Activated CD8-positive, alpha-beta memory T cell treated with anti-CD3 and anti-CD28 coated beads for 4 hours (primary cell): ENCODE results near the gene SHROOM2.
"Not testable (repeated sequence)": the region's sequence is repeated elsewhere in the genome, so short reads cannot be mapped to it uniquely, and the experiment has no call there.

ENCODE experiments used
- DNase-seq, 2 donors: peaks; one replicate each; pipeline ENCODE4 v3.0.0-alpha.2; 2020; ENCODE audit warnings: low read depth in 2 of 2

The SHROOM2 gene

DNA sequence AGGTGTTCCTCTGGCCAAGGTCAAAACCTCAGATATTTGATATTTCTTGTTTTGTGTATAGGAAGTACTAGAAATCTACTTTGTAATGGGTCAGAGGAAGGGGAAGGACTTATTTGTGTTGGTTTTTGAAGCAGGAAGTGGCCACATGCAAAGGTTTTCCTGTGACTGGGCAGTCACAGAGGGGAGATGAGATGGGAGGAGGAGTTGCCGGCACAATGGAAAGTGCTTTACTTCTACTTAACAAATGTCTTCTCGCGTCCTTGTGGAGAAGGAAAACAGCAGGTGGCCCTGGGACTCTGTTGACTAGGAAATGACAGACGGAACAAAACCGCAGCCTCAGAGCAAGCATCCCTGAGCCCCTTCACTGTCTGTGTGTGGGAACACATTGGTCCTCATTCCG, 46.6 kb downstream of the SHROOM2 start:
- no peak for DNase-seq

DNA sequence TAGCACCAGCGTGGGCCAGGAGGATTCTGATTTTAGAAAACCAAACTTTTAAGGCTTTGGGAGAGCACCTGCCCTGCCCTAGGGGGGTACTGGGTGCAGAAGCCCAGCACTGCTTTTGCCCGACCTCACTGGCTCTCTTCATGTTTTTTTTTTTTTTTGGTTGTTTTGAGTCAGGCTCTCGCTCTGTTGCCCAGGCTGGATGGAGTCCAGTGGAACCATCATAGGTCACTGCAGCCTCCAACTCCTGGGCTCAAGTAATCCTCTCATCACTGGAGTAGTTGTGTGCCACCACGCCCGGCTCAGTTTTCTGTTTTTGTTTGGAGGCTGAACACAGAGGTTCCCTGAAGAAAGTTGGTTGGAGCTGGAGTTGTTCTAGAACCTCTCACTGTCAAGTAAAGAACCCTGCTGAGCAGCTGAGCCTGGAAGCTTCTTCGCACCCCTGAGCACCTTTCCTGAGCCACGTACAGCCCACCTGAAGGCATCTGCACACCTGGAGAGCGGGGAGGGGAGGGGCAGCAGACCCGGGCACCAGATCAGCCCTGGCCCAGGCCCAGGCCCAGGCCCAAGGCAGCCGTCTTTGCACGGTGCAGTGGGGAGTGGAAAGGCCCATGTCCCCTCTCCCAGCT, 49.5 kb downstream of the SHROOM2 start:
- no peak for DNase-seq

DNA sequence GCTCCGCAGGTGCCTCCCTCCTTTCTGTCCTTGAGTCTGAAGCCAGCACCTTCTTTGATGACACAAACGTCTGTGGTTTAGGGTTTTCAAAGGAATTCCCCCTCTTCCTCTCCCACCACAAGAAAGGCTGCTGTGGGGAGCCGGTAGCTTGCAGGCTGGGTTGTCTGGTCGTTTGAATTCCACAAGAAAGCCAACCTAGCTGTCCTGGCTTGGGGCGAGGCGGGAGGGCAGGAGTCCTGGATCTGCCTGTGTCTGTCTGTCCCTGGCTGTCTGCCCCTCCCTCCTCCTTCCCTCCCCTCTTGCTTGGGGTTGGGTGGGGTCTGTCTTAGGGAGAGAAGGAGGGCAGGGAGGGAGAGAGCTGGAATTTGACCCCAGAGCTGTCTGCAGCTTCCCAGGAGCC, 56.3 kb downstream of the SHROOM2 start:
- DNase-seq: no peak

DNA sequence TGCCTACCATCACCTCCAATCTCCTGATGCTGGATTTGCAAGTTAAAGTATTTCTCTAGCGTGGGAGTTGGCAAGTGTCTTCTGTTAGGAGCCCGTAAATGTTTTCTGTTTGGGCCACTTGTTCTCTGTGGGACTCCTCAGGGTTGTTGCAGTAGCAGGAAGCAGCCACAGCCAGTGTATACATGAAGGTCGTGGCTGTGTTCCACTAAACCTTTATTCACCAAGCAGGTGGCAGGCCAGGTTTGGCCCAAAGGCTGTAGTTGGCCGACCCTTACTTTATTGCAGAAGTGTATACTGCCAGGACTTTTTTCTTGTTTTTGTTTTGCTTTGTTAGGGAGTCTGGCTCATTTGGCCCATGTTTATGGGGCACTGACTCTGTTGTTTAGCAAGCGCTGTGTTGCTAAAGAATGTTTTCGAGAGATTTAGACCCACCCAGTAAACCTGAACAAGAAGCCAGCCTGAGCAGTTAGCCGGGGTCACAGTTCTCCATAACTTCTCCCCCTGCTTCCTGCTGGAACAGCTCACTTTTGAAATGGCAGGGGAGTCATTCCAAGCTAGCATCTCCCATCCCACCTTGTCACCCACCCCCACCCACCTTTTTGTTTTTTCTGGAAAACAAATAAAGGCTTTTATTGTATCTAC, 58.8 kb downstream of the SHROOM2 start:
- DNase-seq: no peak

DNA sequence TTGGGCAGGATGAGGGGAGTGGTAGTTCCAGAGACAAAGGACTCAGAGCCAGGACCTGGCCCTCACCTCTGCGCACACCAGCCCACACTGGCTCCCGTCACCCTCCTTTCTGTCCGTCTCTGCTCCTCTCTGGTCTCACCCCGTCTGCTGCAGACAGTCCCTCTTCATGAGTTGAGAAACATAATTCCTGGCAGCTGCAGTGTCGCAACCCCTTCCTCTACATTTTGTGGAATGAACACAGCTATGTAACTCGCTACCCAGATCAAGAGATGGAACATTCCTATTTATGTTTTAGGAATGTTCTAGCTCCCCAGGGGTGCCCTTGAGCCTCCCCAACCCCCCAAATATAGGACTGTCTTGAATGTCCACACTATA, 59.3 kb downstream of the SHROOM2 start:
- no peak for DNase-seq

DNA sequence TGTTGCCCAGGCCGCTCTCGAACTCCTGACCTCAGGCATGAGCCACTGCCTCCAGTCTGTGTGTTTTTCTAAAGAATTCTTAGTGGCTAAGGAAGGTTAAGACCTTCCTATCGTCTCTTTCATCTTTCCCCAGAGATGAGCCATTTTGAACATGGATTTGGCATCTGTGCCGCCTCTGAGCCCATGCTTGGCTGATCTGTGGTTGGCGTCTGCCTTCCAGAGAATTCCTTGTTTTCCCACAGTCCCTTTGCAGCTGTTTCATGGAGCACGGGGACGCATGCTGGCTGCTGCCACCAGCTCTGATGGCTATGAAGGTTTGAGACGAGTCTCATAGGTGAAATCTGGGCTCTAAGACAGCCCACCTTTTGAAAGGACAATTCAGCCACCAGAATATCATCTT, 60.4 kb downstream of the SHROOM2 start:
- DNase-seq: no peak

DNA sequence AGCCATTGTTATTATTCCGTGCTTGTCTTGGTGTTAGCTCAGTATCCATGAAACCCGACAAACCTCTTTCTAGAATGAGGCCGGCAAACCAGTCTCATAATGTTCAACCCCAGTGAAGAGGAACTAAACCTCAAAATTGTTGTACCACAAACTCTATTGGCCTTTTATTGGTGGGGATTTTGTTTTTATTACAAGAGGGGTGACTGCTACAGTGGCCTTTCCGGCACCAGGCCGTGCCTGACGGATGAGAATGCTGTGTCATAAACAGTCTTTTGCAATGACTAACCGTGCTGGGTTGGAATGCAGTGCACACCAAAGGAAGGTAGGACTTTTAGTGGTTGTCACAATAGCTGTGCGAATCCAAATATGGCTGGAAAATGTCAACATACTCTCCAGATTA, 60.8 kb downstream of the SHROOM2 start:
- no peak for DNase-seq

DNA sequence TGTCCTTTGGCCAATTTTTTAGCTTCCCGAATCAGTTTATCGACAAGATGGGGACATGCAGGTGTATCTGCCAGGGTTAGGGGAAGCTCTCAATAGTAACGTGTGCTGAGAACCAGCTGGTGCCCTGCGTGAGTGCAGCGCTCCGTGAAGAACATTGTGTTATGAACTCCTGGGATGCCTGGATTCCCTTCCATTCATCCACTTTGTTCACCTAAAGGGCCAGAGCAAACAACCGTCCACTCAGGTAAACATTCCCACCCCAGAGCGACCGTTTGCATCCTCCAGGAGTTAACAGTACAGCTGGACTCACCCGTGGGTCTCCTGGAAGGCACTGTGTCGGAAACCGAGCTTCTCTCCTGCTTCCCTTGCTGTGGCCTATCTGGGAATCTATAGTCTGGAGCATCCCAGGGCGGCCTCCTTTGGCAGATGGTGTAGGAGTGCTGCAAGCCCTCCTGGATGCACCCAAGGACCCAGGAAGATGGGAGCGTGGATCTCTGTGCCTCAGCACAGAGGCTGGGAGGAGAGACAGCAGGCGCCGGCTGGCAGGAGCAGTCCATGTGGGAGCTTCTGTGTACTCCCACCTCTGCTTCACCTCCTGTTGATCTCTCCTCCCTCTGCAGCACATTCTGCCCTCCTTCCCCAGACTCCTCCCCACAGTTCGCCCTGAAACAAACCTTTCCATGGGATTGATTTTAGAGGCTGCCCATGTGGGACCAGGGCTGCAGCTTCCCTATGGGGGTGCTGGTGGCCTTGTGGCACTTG, 62.7 kb downstream of the SHROOM2 start:
- no peak for DNase-seq

DNA sequence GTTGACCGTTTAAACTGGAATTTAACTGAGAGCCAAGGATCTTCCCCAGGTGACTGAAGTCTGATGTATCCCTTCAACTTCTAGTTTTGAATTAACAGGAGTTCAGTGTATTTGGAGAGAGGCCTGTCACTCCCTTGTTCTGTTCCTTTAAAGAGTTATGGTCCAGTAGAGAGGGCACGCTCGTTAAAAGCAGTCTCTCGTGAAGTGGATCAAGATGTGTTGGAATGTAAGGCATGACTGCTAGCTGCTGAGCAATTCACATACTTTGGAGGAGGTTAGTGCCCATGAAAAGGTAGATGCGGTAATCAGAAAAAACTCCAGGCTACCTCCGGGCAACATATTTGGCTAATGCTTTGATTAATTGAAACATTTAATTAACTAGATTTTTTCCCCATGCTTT, 65.7 kb downstream of the SHROOM2 start:
- DNase-seq: no peak

DNA sequence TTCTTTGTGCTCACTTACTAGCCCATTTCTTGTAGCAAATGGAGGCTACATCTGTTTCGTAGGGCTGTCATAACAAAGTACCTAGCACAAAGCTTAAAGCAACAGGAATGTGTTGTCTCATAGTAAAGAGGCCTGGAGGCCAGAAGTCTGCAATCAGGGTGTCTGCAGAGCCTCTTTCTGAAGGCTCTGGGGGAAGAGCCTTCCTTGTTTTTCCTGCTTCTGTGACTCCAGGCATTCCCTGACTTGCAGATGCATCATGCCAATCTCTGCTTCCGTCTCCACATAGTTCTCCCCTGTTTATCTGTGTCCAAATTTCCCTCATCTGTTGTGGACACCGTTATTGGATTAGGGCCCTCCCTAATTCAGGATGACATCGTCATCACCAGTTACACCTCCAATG, 67.1 kb downstream of the SHROOM2 start:
- no peak for DNase-seq

DNA sequence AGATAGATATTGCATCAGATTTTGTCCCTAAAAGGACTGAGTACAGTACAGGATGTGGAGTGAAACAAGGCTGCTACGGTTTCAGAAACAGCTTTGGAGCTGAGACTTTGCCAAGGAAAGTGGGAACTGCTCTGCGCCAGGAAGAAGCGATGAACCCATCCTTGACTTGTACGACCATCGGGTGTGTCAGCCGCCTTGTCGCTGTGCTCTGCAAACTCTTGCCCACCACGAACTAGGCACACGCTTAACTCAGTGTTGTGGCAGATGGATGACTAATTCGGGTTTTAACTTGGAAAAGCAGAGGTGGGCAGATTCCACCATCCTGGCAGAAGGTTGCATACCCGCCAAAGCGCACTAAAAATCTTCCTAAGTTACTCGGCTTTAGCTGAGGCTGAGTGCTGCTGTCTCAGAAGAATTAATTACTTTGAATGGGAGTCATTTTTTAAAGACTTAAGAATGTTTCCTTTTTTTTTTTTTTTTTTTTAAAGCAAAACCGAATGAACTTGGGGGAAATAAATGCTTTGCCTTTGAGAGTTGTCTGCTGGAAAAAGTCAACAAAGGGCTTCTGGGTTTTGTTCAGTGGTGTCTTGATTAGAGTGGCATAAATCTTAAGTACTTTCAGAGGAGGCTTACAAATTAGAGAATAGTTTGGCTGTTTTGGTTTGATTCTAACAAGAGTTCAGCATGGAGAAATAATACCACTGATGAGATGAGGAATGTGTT, 69.5 kb downstream of the SHROOM2 start:
- no peak for DNase-seq

DNA sequence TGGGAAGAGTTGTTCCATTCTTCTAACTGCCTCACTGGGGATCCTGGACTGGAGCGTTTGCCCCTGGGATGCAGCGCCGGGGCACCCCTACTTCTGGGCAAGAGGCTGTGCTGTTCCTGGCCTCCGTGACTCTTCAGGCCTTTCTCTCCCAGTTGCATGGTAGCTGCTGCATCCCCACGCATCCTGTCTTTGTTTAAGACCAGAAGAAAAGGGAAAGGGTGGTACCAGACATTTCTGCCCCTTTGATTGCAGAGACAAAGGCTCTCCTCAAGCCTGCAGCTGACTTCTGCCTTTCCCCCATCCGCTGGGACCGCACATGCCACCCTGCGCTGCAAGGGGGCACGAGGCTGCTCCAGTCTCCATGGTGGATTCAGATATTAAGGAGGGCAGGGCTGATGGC, 70.4 kb downstream of the SHROOM2 start:
- DNase-seq: no peak

DNA sequence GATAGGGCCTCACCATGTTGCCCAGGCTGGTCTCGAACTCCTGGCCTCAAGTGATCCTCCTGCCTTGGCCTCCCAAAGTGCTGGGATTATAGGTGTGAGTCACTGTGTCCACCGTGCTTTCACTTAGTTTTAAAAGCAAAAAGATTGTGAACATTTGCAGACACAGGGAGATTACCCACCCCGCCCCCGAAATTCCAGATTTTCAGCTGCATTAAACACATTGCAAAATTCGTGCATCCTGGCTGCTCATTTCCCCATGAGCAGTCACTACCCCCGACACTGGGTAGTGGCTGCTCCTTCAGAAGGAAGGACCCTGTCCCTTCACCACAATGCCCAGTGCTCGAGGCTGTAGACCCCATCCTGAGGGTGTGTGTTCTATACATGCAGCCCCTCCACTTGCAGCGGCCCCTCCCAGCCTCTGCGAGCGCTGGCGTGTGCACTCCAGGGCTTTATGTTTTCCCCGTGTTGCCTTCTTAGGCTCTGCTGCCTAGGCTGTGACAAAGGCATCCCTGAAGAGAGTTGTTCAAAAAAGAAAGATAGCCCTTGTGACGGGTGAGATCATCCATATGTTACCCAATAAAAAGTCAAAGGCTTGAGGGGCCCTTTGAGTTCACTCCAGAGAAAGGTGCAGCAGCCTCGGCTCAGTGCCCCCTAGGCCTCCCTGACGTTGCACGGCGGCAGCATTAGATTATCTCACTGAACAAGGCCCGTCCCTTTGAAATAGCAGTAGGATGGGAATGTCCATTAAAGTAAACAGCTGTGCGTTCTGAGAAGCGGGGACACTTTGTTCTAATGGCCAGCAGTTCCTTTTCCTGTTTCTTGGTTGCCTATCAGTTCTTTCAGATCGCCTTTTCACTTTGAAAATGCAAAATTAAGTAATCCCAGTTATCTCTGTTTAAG, 71.6 kb downstream of the SHROOM2 start:
- no peak for DNase-seq

DNA sequence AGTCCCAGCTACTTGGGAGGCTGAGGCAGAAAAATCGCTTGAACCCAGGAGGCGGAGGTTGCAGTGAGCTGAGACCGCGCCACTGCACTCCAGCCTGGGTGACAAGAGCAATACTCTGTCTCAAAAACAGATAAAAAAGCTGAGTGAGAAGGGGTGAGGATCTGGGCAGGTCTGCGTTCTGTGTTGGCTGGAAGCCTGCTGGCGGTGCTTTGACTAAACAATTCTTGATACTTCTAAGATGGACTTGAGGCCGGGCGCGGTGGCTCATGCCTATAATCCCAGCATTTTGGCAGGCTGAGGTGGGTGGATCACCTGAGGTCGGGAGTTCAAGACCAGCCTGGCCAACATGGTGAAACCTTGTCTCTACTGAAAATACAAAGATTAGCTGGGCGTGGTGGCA, 72.5 kb downstream of the SHROOM2 start:
- not testable (repeated sequence) for DNase-seq

DNA sequence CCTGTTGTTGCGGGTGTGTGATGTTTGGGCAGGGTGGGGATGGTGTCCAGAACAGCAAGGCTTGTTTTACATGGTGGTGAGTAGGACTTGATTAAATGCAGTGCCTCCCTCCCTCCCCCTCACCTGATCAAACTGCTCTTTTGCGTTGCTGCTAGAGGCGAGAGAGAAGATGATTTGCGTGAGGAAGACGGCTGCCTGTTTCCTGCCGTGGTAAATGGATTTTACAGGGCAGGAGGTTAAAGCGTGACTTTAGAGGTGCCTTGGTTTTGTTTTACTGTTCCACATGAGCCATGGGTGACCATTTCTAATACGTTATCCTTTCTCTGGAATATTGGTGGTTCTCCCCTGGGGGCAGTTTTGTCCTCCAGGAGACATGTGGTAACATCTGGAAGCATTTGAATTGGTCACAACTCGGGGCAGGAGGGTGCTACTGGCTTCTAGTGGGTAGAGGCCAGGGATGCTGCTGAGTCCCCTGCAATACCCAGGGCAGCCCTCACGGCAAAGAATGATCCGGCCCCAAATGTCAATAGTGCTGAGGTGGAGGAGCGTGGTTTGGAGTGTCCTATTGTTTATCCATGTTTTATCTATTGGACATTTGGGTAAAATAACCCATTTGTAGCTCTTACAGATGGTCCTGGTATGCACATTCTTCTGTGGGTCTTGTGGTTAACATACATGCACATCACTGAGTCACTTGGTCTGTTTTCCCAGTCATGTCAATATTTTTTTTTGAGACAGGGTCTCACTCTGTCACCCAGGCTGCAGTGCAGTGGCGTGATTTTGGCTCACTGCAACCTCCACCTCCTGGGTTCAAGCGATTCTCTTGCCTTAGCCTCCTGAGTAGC, 73.7 kb downstream of the SHROOM2 start:
- no peak for DNase-seq

DNA sequence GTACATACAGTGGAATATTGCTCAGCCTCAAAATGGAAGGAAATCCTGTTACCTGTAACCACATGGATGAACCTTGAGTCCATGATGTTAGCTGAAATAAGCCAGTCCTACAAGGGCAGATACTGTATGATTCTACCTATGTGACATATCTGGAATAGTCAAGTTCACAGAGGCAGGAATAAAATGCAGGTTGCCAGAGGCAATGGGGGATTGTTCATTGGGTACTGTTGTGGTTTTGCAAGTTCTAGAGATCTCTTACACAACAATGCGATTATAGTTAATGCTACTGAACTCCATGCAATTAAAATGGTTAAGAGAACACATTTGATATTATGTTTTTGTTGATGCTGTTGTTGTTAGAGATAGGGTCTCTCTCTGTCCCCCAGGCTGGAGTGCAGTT, 74.6 kb downstream of the SHROOM2 start:
- DNase-seq: no peak

DNA sequence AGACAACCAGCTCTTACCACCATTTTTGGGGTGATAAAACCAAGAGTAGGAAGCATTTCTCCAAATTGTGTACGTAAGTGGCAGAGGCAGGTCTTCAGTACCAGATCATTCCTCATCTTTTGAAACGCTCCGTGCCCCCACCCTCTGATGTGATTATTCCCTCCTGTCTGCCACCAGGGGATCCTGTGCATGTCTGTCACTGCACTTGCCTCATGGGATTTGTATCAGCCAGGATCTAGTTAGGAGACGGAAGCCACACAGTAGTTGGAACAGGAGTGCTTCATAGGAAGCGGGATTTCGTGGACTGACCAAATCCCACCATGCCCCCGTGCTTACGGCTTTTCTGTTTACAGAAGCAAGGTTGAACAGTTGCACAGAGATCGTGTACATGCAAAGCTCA, 75.5 kb downstream of the SHROOM2 start:
- DNase-seq: no peak

DNA sequence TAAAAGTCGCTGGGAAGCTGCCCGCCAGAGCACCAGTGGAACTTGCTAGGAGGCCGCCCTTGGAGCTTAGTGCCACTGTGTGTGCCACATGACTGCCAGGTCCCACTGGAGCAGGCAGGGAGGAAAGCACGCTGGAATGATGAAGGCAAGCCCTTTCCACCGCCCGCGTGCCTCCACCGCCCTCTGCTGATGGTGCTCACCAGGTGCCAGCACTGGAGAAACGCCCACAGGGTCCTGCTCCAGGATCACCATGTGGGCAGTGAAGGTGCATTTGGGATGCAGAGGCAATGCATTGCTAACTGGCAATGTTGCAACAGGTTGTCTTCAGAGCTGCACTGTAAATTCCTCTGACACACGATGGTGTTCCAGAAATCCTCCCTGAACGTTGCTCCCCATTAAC, 76.3 kb downstream of the SHROOM2 start:
- no peak for DNase-seq

DNA sequence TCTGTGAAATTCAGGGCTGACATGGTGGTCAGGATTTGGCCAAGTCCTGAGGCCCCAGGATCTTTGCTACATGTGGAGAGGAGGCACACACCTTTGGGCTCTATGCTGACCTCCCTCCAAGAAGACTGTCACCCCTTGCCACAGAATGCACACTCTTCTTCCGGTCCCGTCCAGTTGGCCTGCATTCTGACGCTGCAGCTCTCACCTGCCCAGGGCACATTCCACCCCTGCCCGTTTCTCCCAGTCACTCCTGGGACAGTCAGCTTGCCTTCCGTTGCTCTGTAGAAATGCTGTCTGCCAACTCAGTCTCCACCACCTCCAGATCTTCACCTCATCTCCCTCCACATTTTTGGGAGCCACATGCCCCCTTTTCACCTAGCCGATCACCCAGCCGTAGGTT, 76.7 kb downstream of the SHROOM2 start:
- DNase-seq: no peak

DNA sequence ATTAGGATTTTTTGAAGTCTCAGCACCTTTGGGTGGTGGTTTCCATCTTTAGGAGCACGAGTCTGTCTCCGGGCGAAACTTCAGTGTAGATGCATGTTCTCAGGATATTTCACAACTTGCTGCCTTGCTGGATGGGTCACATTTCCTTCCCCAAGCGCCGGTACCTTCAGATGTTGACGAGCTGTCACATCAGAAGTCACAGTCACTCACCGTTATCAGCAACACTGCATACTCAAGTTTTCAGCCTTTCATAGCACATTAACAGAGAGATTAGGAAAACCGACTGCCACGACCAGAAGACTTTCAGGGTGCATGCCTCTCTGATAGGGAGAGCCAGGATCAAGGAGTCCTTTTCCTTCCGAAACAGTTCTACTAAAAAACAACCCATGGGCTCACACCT, 77.8 kb downstream of the SHROOM2 start:
- no peak for DNase-seq
